Measurements from ENCODE around the gene EEIG1. TPM values are rescaled to one million over a fixed set of nuclear protein-coding genes. Genes with fewer than 3 reads are reported as not detected.

Gene EEIG1
- total and polyA plus RNA-seq, 2 experiments from 2014 or later: 11.2 to 22.4 TPM

DNA sequence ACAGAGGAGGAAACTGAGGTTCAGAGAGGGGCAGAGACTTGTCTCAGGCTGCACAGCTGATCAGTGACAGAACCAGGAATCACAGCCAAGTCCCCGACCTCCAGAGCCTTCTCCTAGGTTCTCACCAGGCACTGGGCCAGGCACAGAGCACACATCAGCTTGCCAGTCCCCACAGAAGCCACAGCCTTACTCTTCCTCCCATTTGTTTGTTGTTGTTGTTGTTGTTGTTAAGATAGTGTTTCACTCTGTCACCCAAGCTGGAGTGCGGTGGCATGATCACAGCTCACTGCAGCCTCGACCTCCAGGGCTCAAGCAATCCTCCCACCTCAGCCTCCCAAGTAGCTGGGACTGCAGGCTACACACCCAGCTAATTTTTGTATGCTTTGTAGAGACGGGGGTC lies 44.9 kb upstream of the EEIG1 start:
- Histone ChIP-seq H3K36me3 (ENCODE audit: insufficient read depth) (no peaks in the 10 kb centered on the region), H3K27ac (ENCODE audit: low read depth) (no peak overlapping the region), H3K27me3 (ENCODE audit: insufficient read depth) (no peaks in the 10 kb centered on the region), H3K4me2 (no peak overlapping the region), H2AFZ (no peak overlapping the region), H3K79me2 (replicated peaks; ENCODE audit: insufficient read depth) (no peaks in the 10 kb centered on the region), H3K9me2 (ENCODE audit: insufficient read depth) (no peaks in the 10 kb centered on the region), H4K20me1 (replicated peaks; ENCODE audit: insufficient read depth) (no peaks in the 10 kb centered on the region), H3K4me1 (ENCODE audit: insufficient read depth) (no peaks in the 10 kb centered on the region), H3K4me3 (no peak overlapping the region), H3F3A (replicated peaks; ENCODE audit: low read depth) (no peaks in the 10 kb centered on the region)
- no peaks in the 10 kb centered on the region; the same call in 2 of the 3 replicates for H3K9me3 Mint-ChIP-seq
- peaks cover 8% of the 10 kb centered on the region for H3K27me3 Mint-ChIP-seq (ENCODE audit: insufficient read depth, low read depth, poor library complexity)
- ATAC-seq: no peak
- H3K4me1 Mint-ChIP-seq: peaks cover 4% of the 10 kb centered on the region; the same call in 2 of the 3 replicates
- H3K4me3 Mint-ChIP-seq: no peak overlapping the region
- TF ChIP-seq NANOG (IDR thresholded peaks at IDR 0.05; ENCODE audit: borderline replicate concordance) (no peak), EZH2phosphoT487 (IDR thresholded peaks at IDR 0.05; ENCODE audit: unreplicated experiment) (no peak), STAT1 (IDR thresholded peaks at IDR 0.05; ENCODE audit: unreplicated experiment) (no peak), ZNF331 (CRISPR knock-in tag; IDR thresholded peaks at IDR 0.05; ENCODE audit: low read depth) (no peak), POLR2AphosphoS5 (IDR thresholded peaks at IDR 0.05; ENCODE audit: low read depth) (no peak), ZNF114 (CRISPR knock-in tag; IDR thresholded peaks at IDR 0.05) (no peak), CTCF (conservative IDR thresholded peaks at IDR 0.05; ENCODE audit: low read depth in 2 of 2) (no peak), JUNB (IDR thresholded peaks at IDR 0.05; ENCODE audit: unreplicated experiment) (no peak), EZH2 (IDR thresholded peaks at IDR 0.05; ENCODE audit: low read depth, unreplicated experiment) (no peak), CREB1 (CRISPR knock-in tag; IDR thresholded peaks at IDR 0.05; ENCODE audit: low read depth) (no peak)
- TF ChIP-seq, protein P1, sequence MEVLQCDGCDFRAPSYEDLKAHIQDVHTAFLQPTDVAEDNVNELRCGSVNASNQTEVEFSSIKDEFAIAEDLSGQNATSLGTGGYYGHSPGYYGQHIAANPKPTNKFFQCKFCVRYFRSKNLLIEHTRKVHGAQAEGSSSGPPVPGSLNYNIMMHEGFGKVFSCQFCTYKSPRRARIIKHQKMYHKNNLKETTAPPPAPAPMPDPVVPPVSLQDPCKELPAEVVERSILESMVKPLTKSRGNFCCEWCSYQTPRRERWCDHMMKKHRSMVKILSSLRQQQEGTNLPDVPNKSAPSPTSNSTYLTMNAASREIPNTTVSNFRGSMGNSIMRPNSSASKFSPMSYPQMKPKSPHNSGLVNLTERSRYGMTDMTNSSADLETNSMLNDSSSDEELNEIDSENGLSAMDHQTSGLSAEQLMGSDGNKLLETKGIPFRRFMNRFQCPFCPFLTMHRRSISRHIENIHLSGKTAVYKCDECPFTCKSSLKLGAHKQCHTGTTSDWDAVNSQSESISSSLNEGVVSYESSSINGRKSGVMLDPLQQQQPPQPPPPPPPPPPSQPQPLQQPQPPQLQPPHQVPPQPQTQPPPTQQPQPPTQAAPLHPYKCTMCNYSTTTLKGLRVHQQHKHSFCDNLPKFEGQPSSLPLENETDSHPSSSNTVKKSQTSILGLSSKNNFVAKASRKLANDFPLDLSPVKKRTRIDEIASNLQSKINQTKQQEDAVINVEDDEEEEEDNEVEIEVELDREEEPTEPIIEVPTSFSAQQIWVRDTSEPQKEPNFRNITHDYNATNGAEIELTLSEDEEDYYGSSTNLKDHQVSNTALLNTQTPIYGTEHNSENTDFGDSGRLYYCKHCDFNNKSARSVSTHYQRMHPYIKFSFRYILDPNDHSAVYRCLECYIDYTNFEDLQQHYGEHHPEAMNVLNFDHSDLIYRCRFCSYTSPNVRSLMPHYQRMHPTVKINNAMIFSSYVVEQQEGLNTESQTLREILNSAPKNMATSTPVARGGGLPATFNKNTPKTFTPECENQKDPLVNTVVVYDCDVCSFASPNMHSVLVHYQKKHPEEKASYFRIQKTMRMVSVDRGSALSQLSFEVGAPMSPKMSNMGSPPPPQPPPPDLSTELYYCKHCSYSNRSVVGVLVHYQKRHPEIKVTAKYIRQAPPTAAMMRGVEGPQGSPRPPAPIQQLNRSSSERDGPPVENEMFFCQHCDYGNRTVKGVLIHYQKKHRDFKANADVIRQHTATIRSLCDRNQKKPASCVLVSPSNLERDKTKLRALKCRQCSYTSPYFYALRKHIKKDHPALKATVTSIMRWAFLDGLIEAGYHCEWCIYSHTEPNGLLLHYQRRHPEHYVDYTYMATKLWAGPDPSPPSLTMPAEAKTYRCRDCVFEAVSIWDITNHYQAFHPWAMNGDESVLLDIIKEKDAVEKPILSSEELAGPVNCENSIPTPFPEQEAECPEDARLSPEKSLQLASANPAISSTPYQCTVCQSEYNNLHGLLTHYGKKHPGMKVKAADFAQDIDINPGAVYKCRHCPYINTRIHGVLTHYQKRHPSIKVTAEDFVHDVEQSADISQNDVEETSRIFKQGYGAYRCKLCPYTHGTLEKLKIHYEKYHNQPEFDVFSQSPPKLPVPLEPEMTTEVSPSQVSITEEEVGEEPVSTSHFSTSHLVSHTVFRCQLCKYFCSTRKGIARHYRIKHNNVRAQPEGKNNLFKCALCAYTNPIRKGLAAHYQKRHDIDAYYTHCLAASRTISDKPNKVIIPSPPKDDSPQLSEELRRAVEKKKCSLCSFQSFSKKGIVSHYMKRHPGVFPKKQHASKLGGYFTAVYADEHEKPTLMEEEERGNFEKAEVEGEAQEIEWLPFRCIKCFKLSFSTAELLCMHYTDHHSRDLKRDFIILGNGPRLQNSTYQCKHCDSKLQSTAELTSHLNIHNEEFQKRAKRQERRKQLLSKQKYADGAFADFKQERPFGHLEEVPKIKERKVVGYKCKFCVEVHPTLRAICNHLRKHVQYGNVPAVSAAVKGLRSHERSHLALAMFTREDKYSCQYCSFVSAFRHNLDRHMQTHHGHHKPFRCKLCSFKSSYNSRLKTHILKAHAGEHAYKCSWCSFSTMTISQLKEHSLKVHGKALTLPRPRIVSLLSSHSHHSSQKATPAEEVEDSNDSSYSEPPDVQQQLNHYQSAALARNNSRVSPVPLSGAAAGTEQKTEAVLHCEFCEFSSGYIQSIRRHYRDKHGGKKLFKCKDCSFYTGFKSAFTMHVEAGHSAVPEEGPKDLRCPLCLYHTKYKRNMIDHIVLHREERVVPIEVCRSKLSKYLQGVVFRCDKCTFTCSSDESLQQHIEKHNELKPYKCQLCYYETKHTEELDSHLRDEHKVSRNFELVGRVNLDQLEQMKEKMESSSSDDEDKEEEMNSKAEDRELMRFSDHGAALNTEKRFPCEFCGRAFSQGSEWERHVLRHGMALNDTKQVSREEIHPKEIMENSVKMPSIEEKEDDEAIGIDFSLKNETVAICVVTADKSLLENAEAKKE (CRISPR knock-in tag; IDR thresholded peaks at IDR 0.05): no peak
- TF ChIP-seq, protein P2, sequence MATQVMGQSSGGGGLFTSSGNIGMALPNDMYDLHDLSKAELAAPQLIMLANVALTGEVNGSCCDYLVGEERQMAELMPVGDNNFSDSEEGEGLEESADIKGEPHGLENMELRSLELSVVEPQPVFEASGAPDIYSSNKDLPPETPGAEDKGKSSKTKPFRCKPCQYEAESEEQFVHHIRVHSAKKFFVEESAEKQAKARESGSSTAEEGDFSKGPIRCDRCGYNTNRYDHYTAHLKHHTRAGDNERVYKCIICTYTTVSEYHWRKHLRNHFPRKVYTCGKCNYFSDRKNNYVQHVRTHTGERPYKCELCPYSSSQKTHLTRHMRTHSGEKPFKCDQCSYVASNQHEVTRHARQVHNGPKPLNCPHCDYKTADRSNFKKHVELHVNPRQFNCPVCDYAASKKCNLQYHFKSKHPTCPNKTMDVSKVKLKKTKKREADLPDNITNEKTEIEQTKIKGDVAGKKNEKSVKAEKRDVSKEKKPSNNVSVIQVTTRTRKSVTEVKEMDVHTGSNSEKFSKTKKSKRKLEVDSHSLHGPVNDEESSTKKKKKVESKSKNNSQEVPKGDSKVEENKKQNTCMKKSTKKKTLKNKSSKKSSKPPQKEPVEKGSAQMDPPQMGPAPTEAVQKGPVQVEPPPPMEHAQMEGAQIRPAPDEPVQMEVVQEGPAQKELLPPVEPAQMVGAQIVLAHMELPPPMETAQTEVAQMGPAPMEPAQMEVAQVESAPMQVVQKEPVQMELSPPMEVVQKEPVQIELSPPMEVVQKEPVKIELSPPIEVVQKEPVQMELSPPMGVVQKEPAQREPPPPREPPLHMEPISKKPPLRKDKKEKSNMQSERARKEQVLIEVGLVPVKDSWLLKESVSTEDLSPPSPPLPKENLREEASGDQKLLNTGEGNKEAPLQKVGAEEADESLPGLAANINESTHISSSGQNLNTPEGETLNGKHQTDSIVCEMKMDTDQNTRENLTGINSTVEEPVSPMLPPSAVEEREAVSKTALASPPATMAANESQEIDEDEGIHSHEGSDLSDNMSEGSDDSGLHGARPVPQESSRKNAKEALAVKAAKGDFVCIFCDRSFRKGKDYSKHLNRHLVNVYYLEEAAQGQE (IDR thresholded peaks at IDR 0.05; ENCODE audit: unreplicated experiment): no peak
- TF ChIP-seq, protein P3, sequence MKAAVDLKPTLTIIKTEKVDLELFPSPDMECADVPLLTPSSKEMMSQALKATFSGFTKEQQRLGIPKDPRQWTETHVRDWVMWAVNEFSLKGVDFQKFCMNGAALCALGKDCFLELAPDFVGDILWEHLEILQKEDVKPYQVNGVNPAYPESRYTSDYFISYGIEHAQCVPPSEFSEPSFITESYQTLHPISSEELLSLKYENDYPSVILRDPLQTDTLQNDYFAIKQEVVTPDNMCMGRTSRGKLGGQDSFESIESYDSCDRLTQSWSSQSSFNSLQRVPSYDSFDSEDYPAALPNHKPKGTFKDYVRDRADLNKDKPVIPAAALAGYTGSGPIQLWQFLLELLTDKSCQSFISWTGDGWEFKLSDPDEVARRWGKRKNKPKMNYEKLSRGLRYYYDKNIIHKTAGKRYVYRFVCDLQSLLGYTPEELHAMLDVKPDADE (IDR thresholded peaks at IDR 0.05): no peak
- DNase-seq (ENCODE audit: low spot score): no peak
- no peaks in the 10 kb centered on the region for H3K36me3 Mint-ChIP-seq (ENCODE audit: low read depth)
- no peak overlapping the region for H3K27ac Mint-ChIP-seq
